NCI-H2227 (cell line): ENCODE results near the gene BCL2L13.
"Not testable (repeated sequence)": the region's sequence is repeated elsewhere in the genome, so short reads cannot be mapped to it uniquely, and the experiment has no call there.

Experiments used
- DNase-seq: peaks from one replicate; lab custom pipeline; 2025; ENCODE audit not compliant: unreplicated experiment; lab: John Stamatoyannopoulos, UW

Gene BCL2L13

DNA sequence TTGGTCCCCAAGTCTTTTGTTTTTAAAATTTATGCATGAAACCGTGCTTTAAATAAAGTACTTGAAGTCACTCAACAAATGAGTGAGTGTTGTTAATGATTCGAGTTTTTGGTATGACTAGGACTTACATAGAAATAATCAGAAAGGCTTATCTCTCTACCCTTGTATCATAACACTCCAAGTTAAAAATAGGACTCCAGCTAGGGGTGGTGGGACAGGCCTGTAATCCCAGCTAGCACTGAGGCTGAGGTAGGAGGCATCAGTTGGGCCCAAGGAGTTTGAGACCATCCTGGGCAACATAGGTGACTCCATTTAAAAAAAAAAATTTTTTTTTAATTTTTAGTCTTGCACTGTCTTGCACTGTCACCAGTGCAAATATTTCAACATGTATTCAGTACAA is 55.6 kb downstream of the BCL2L13 start:
- no peak for DNase-seq

DNA sequence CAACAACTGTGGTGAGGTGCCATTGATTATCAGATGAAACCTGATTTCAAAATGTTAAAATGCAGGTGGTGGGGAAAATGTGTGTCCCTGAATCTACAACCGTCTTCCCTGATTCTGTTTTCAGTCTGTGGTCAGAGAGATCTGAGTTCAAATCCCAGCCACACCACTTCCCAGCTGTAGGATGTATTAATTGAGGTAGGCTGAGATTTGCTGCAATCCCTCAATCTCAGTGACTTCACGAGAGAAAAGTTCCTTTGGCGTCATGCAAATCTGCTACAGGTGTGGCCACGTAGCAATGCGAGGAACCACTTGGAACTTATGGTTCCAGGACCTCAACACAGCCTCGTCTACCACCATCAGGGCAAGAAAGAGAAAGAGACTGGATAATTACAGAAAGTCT is 56.2 kb downstream of the BCL2L13 start:
- no peak for DNase-seq

DNA sequence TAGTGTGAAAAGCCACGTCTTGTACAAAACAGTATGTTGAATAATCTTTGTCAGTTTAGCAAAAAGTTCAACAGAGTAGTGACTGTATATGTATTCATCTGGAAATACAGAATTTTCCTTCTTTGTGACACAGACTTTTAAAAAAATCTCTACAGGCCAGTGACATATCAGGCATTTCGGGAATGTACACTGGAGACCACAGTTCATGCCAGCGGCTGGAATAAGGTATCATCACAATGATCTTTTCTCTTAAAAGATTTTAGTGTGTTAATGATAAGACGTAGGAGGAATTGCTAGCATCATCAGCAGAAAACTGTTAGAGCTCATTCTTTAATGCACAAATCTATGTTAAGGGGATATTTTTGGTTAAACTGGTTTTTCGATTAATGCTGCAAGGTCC is 57.4 kb downstream of the BCL2L13 start:
- no peak for DNase-seq

DNA sequence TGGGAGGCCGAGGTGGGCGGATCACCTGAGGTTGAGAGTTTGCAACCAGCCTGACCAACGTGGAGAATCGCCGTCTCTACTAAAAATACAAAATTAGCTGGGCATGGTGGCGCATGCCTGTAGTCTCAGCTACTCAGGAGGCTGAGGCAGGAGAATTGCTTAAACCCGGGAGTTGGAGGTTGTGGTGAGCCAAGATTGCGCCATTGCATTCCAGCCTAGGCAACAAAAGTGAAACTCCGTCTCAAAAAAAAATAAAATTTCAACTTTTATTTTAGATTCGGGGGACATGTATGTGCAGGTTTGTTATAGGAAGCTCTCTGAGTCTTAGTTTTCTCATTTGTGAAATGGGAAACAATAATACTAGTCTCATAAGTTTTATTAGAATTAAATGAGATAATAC is 58.6 kb downstream of the BCL2L13 start:
- DNase-seq, result not testable (repeated sequence)

DNA sequence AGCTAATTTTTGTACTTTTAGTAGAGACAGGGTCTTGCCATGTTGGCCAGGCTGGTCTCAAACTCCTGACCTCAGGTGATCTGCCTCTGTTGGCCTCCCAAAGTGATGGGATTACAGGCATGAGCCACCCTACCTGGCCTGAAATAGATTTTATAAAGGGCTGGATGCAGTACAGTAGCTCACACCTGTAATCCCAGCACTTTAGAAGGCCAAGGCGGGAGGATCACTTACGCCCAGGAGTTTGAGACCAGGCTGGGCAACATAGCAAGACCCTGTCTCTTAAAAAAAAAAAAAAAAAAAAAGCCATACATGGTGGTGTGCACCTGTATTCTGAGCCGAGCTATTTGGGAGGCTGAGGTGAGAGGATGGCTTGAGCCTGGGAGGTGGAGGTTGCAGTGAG is 59.7 kb downstream of the BCL2L13 start:
- not testable (repeated sequence) for DNase-seq

DNA sequence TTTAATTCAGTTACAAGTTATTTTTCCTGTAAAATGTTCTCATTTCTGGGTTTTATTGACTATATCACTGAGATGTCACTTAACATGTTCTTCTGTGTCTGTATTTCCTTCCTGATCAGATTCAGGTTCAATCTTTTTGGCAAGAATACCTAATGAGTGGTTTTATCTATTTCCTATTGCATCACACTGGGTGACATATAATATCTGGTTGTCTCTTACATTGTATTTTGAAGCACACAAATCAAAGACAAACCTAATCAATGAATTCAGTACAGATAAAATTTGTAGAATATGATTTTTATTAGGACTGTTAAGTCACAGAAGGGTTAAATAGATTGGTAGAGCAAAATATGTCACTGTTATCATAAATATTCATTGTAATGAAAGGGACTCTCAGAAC is 60.4 kb downstream of the BCL2L13 start:
- no peak for DNase-seq

DNA sequence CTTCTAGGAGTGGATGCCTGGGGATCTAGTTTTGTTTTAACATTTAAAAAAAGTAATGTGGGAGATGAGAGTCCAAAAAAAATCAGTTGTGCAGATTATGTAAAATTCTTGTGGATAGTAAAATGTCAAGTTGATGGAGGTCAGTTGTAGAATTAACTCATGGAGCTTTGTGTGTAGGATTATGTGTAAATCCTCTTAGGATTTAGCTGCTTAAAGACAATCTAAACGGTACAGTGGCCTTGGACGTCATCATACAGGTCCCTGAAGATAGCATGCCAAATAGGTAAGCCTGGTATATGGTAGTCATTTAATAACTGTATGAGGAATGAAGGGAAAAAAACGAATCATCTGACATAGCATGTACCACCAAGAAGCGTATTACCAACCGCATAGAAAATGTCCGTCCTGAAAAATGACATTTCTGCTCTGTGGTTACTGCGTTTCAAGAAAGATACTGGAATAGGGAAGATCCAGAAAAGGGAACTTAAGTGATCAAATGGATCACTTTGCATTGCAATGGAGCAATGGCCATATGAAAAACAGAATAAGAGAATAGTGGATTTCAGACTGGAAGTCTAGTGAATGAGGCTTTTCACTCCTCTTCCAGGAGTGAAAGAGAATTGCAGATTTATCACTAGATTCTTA is 61.3 kb downstream of the BCL2L13 start:
- DNase-seq, result no peak

DNA sequence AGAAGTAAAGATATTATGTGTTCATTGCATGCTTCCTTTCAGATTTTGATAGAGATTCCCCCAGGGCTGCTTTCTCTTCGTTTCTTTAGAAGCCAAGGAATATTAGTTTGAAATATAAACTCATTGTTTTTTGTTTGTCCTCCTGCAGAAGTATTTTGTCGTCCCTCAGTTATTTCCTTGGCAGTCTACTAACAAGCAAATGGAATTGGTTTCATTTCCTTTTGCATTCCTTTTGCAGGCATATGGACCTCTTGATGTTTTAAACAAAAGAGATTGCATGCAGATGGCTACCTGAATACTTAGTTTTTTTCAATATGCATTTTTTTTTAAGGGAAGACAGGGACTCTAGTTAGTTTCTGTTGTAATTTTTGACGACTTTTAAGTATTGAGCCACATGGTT is 62.2 kb downstream of the BCL2L13 start:
- DNase-seq, result no peak

DNA sequence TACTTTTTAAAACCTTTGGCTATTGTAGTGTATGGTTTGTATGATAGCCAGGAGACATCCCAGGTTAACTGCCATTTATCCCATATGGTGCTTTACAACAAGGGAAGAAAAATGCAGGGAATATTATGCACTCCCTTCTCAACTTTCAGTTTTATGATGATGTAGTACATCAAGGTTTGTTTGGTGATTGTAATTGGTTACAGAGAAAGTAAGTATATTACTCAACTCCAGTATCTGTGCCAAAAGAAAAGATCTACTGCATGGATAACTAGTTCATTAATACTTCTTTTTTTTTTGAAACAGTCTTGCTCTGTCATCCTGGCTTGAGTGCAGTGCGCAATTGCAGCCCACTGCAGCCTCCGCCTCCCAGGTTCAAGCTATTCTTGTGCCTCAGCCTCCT is 65.3 kb downstream of the BCL2L13 start:
- no peak for DNase-seq

DNA sequence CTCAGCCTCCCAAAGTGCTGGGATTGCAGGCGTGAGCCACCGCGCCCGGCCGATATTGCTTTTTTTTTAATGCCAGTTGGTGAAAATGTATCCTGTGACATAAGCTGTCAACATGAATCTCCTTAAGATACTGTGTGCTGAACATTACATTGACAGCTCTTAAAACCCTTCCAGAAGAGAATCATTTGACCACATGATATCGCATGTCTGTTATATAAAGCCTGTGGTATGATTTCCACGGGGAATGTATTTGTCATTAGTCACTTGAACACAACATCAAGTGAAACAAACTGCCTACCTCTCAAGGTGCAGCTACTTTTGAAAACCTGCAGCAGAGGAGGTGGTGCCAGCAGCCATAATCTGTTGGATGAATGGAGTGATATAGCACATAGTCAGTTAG is 67.0 kb downstream of the BCL2L13 start:
- DNase-seq, result no peak

DNA sequence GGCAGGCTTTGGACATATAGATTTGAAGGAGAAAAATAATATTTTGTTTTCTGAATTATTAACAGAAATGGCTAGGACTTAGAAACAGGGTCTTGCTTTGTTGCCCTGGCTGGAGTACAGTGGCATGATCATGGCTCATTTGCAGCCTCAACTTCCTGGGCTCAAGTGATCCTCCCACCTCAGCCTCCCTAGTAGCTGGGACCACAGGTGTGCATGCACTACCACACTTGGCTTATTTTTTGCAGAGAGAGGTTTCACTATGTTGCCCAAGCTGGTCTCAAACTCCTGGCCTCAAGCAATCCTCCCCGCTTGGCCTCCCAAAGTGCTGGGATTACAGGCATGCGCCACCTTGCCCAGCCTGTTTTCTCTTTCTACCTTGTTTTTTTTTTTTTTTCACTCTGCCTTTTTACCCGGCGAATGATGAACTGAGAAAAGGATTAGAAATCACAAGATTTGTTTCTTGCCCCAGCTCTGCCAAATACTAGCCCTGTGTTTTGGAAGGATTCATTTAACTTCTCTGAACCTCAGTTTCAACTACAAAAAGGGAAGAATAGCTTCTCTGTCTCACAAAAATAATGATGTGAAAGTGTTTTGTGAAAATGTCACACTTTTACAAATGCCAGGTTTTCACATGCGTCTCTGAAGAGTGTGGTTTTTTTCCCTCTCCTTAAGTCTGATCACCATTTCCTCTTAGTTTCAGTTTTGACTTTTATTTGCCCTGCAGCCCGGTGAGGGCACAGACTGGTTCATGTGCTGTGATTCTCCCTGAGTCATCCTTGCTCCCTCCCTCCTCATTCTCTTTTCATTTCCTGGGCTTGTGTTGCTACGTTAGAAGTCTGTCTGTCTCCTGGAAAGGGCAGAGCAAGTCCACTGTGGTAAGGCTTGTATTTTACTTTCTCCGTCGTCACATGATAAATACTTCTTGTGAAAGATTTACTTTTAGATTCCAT is 67.7 kb downstream of the BCL2L13 start:
- no peak for DNase-seq

DNA sequence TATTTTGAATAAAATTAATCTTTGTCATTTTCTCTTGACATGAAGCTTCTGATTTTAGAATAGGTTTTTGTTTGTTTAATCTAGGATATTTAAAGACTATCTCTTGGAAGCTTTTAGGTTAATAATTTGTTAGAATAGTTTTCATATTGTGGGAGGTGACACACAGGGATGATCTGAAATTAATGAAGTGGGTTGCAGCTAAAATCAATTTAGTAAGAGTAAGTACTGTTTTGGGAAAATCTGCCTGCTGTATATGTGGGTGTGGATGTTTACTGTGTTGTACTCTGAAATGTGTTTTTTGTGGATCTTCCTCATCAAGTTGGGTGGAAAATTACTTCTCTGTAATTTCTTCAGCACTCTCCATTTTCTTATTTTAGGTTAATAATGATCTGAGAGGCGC is 68.4 kb downstream of the BCL2L13 start:
- DNase-seq, result no peak

DNA sequence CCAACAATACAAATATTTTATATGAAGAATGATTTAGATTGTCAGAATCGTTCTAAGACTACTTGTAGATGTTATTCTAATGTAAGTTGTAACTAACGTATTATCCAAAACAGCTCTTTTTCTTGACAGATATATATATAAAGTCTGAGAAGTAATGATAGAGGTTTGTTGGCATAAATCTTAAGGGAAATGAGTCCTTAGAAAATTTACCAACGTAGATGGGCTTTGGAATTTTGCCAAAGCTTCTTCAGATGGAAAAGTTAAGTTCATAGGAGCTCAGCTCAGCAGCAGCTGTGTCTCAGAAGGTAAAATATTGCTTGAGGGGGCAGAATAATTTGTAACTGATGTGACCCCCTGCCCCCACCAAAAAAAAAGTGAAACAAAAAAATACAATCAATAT is 69.0 kb downstream of the BCL2L13 start:
- DNase-seq, result no peak

DNA sequence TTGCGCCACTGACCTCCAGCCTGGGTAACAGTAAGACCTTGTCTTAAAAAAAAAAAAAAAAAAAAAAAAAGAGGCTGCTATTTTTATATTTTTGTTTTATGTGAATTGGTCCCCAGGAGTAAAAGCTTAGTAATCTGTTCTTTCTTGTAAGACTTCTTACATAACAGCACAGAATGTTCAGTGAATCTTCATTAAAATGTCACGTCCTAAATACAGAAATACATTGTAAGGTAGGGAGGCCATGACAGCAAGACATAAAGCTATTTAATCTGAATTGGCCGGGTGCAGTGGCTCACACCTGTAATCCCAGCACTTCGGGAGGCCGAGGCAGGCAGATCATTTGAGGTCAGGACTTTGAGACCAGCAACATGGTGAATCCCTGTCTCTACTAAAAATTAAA is 71.5 kb downstream of the BCL2L13 start:
- no peak for DNase-seq

DNA sequence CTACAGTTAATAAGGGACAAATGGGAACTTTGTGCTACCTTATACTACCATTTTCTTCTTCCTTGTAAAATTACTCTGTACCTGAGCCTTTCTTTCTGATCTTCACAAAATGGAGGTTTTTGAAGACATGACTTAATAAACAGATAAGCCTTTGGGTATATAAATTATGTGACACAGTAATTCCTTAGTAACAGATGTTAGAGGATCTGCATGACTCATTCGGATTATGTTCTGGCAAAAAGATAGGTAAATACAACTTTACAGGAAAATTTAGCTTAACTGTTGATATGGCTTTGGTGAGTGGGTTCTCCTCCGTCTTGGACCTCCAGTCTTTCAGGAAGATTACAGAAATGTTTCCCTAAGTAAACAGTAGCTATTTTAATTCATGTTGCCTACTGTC is 73.9 kb downstream of the BCL2L13 start:
- DNase-seq, result no peak

DNA sequence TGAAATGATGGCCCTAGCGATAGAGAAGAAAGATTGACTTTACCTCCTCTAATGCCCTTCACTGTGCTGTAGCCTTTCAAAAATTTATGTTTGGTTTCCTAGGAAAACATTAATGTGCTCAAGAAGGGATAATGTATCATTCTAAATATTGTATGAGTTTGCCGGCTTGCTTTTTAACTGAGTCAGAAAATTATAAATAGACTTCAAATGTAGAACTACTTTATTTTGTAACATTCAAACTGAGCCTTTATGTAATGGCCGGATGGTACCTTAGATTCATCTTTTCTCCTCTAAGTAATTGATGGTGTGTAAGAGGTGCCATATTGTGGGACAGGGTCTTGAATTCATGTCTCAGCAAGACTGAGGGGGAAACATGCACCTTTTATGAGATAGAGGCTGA is 78.0 kb downstream of the BCL2L13 start:
- no peak for DNase-seq

DNA sequence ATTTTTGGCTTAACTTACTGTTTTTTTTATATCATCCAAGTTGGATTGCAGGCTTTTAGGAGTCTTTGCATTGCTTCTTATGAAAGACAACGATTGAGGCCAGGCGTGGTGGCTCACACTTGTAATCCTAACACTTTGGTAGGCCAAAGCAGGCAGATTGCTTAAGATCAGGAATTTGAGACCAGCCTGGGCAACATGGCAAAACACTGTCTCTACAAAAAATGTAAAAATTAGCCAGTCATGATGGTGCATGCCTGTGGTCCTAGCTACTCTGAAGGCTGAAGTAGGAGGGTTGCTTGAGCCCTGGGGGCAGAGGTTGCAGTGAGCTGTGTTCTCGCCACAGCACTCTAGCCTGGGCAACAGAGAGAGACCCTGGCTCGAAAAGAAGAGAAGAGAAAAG is 79.2 kb downstream of the BCL2L13 start:
- DNase-seq, result no peak

DNA sequence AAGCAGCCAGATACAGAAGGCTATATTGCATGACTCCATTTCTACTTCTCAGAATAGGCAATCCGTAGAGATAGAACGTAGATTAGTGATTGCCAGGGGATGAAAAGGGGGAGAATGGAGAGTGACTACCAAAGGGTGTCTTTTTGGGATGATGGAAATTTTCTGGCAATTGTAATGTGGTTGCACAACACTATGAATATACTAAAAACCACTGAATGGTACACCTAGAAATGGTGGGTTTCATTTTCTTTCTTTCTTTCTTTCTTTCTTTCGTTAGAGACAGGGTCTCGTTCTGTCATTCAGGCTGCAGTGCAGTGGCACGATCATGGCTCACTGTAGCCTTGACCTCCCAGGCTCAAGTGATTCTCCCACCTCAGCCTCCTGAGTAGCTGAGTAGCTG is 81.4 kb downstream of the BCL2L13 start:
- DNase-seq, result no peak

DNA sequence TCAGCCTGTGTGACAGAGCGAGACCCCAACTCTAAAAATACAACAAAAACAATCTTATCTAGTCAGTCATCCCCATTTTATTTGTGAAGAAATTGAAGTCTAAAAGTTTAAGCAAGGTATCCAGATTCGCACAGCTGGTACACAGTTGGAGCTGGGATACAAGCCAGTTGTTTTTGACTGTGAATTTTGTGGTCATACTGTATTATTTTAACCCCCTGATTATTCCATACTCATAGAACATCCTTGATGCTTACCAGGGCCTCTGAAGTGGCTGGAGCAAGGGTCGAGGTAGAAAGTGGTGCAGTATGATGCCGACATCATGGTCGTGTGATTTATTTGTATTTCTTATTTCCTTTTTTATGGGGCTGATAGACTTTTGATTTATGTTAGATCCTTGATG is 85.7 kb downstream of the BCL2L13 start:
- DNase-seq, result no peak

DNA sequence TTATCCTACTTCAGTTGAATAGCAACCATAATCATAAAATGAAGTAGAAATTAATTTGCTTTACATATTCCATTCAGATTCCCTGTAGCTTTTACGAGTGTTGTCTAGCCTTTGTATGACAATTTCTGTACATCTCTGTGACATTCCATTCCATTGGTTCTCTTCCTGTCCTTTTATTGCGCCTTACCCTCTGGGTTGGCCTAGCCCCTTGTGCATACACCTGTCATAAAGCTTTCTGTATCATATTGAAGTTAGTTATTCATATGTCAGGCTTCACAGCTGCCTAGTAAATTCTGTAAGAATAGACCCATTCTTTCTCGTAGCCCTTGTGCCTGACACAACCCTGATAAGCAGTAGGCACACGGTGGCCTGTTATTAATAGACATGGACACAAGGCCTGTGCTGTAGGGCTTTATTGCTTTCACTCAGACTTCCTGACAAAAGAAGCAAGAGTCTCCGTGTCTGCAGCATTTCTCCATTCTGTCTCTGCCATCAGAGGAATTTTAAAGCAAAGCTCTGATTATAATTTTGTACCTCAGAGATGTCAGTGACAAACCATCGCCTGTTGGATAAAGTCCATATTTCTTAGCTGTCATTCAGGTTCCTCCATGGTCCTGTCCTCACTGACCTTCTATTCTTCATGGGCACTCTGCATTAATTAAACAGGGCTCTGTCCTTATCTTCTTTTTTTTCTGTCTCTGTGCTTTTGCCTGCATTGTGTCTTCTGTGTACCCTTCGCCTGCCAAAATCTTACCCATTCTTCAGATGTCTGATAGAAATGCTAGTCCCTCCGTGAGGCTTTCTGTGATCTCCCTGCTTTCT is 86.3 kb downstream of the BCL2L13 start:
- DNase-seq, result no peak

DNA sequence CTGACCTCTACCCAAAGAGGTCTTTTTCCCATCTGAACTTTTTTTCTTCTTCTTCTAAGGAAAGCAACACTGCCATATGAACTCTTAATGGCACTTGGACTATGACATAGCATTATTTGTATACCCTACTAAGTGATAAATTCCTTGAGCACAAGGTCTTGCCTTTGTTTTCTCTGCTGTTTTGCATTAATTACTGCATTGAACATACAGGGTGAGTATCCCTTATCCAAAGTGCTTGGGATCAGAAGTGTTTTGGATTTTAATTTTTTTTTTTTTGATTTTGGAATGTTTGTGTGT is 86.9 kb downstream of the BCL2L13 start:
- DNase-seq, result no peak
